Fibroblast of pulmonary artery (primary cell): ENCODE measurements around the gene LRRC27.
A peak's percentile ranks its signal among the peaks of the same experiment; 100 is the strongest.

Experiments used
- DNase-seq: peaks from one replicate; pipeline ENCODE4 v3.0.0-alpha.2; 2010; ENCODE audit warnings: low read depth
- H3K4me3 ChIP-seq: replicated peaks from 2 replicates; pipeline ENCODE4 v1.5.1; 2011; ENCODE audit warnings: low read depth, mild to moderate bottlenecking, control low read depth, low read length, moderate library complexity
- TF ChIP-seq, protein P1 (sequence below): IDR thresholded peaks from 2 replicates; pipeline ENCODE4 v1.5.1; 2011; ENCODE audit warnings: mild to moderate bottlenecking, control low read depth, low read length, inconsistent platforms; ENCODE audit errors: missing control alignments

The LRRC27 gene

DNA sequence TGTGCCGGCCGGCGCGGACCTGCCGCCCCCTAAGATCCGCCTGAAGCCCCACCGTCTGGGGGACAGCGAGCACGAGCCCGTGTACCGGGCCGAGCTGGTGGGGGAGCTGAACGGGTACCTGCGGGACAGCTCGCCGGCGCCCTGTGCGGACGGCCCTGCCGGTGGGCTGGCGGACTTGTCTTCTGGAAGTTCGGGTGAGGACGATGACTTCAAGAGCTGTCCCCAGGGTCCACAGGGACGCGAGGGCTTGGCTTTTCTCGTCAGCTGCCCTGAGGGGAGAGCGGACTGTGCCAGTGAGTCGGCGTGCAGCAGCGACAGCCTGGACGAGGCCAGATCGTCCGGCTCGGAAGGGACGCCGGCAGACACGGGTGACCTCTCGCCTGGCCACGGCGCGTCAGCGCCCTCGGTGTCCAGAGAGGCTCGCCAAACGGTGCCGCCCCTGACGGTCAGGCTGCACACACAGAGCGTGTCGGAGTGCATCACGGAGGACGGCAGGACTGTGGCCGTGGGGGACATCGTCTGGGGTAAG is 73.5 kb downstream of the LRRC27 start:
- TF ChIP-seq, protein P1, sequence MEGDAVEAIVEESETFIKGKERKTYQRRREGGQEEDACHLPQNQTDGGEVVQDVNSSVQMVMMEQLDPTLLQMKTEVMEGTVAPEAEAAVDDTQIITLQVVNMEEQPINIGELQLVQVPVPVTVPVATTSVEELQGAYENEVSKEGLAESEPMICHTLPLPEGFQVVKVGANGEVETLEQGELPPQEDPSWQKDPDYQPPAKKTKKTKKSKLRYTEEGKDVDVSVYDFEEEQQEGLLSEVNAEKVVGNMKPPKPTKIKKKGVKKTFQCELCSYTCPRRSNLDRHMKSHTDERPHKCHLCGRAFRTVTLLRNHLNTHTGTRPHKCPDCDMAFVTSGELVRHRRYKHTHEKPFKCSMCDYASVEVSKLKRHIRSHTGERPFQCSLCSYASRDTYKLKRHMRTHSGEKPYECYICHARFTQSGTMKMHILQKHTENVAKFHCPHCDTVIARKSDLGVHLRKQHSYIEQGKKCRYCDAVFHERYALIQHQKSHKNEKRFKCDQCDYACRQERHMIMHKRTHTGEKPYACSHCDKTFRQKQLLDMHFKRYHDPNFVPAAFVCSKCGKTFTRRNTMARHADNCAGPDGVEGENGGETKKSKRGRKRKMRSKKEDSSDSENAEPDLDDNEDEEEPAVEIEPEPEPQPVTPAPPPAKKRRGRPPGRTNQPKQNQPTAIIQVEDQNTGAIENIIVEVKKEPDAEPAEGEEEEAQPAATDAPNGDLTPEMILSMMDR: no peak
- DNase-seq: no peak
- no peak overlapping the region for H3K4me3 ChIP-seq

DNA sequence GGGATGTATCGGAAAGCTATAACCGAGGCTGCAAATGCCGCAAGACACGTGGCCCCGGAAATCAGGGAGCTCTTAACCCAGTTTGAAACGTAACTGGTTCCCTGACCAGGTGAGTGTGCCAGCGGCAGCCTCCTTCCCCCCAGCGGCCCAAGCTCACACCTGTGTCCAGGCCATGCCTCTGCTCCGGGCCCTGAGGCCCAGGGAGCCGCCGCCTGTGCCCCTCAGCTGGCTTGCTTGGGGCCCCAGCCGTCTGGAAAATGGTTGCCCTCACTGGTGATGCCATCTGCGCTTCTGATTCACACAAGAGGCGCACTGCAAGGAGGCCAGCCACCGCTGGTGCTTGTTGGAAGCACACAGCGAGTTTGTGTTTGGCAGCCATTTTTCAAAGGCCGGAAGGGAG is 74.2 kb downstream of the LRRC27 start:
- TF ChIP-seq, protein P1: no peak
- no peak overlapping the region for H3K4me3 ChIP-seq
- no peak for DNase-seq

DNA sequence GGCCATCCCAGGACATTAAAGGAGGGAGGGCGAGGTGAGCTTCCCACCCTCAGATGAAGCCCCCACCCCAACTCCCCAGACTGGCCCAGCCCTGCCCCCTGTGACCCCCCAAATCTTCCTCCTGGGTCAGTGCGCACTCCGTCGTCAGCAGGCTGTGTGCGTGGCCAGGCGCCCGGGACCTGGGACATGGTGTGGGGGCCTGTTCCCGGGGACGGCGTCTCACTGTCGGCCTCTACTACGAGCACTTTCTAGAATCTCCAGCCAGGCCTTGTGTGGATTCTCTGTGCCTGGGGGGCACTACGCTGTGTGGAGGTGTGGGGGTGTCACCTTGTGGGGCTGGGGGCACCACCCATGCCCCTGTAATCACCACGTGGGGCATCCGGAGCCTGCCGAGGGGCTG is 74.8 kb downstream of the LRRC27 start:
- TF ChIP-seq, protein P1: no peak
- H3K4me3 ChIP-seq: no peak overlapping the region

DNA sequence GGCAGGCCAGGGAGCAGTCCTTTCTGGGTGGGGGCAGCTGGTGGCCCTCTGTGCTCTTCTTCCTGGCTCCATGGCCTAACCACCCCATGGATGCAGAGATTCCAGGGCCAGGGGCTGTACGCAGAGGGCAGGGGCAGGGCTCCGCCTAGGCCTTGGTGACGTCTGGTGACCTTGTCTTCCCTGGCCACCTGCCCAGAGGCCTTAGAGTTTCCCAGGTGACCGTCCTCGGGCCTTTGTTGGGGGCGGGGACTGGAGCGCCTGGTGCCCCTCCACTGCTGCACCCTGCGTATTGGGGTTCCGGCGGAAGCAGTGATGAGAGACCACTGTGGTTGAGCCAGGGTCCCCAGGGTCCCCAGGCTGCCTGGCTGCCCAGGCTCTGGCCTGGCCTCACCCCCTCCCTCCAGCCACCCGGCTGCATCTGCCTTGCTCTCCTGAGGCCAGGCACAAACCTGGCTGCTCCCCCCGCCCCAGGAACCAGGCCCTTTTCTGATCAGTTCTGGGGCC is 75.3 kb downstream of the LRRC27 start:
- DNase-seq: no peak
- no peak overlapping the region for H3K4me3 ChIP-seq
- TF ChIP-seq, protein P1: no peak

More for the DNA sequence above, 74.8 kb downstream of the LRRC27 start:
- no peak for DNase-seq

DNA sequence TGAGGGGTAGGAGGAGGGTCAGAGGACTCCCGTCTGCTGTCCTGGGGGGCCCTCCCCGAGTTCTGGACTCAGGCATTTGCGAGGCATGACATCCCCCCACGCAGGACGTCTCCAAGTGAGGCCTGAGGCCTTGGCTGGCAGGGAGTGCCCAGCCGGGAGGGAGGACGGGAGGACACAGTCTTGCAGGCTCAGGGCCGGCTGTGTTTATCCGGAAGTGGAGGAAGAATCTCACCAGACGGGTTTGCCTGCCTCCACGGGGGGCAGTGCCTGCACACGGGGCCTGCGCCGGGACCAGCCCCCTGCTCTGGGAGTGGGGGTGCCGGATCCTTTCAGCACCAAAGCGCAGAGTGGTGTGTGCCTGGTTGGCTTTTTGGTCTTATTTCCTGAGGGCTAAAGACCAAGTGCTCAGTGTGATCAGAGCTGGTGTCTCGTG is 75.9 kb downstream of the LRRC27 start:
- peak; percentile 24 for DNase-seq
- TF ChIP-seq, protein P1: no peak
- no peak overlapping the region for H3K4me3 ChIP-seq

DNA sequence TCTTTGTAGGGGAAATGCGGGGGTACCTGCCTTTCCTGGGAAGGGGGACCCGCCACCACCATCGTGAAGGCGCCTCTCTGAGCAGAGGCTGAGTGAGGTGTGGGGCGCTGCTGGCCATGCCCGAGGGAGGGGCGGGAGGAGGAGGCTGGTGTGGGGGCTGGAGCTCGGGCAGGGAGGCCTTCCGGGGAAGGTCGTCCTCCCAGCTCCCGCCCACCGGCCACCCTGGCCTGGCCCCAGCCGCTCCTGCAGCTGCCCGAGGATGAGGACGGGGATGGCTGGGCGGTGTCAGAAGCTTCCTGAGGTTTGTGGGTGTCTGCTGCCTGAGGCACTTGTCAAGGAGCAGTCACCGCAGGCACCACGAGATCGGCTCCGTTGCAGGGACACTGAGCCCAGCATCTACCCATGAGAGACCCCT is 76.4 kb downstream of the LRRC27 start:
- H3K4me3 ChIP-seq: no peak overlapping the region
- TF ChIP-seq, protein P1: no peak
- no peak for DNase-seq
